IMR-90 (cell line): ENCODE data around the gene HJURP. TPM values are rescaled to one million over a fixed set of nuclear protein-coding genes. Genes with fewer than 3 reads are reported as not detected.

ENCODE experiments used
- polyA plus RNA-seq, 3 experiments: library from polyadenylated mRNA; depleted of rRNA; stranded (reverse); fragments of >200 nt; gene quantifications; 2 replicates each; pipeline ENCODE4 v1.2.3, GENCODE V29; 2012; ENCODE audit warnings: low replicate concordance in 1 of 3
- total RNA-seq: library from RNA; depleted of rRNA; stranded (reverse); fragments of >200 nt; gene quantifications from 2 replicates; pipeline ENCODE4 v1.2.3, GENCODE V29; 2012; rRNA removed

The HJURP gene
- total and polyA plus RNA-seq, 2 of the 4 experiments (the other 2 are of a cell fraction): 22.6 to 26.5 TPM

Other genes starting within 250 kb of the HJURP start
- not detected in 2 replicates for gene UGT1A8, start 236.9 kb downstream of the HJURP start, total RNA-seq
- not detected in 2 replicates for gene UGT1A8, start 236.9 kb downstream of the HJURP start, polyA plus RNA-seq (2012; rRNA removed)
- not detected in 2 replicates for gene UGT1A10, start 218.1 kb downstream of the HJURP start, total RNA-seq
- gene UGT1A10, start 218.1 kb downstream of the HJURP start, polyA plus RNA-seq (2012; rRNA removed): not detected in 2 replicates
- gene UGT1A9, start 182.6 kb downstream of the HJURP start, total RNA-seq: not detected in 2 replicates
- gene UGT1A9, start 182.6 kb downstream of the HJURP start, polyA plus RNA-seq (2012; rRNA removed): not detected in 2 replicates
- not detected in 2 replicates for gene UGT1A7, start 172.6 kb downstream of the HJURP start, total RNA-seq
- gene UGT1A7, start 172.6 kb downstream of the HJURP start, polyA plus RNA-seq (2012; rRNA removed): not detected in 2 replicates
- not detected in 2 replicates for gene UGT1A6, start 161.6 kb downstream of the HJURP start, total RNA-seq
- not detected in 2 replicates for gene UGT1A6, start 161.6 kb downstream of the HJURP start, polyA plus RNA-seq (2012; rRNA removed)
- gene UGT1A5, start 141.6 kb downstream of the HJURP start, total RNA-seq: not detected in 2 replicates
- gene UGT1A5, start 141.6 kb downstream of the HJURP start, polyA plus RNA-seq (2012; rRNA removed): not detected in 2 replicates
- not detected in 2 replicates for gene UGT1A4, start 135.8 kb downstream of the HJURP start, total RNA-seq
- gene UGT1A4, start 135.8 kb downstream of the HJURP start, polyA plus RNA-seq (2012; rRNA removed): not detected in 2 replicates
- not detected in 2 replicates for gene UGT1A3, start 125.5 kb downstream of the HJURP start, total RNA-seq
- not detected in 2 replicates for gene UGT1A3, start 125.5 kb downstream of the HJURP start, polyA plus RNA-seq (2012; rRNA removed)
- not detected in 2 replicates for gene UGT1A1, start 94.3 kb downstream of the HJURP start, total RNA-seq
- gene UGT1A1, start 94.3 kb downstream of the HJURP start, polyA plus RNA-seq (2012; rRNA removed): not detected in 2 replicates
- not detected in 2 replicates for gene MROH2A, start 76.2 kb downstream of the HJURP start, total RNA-seq
- not detected in 2 replicates for gene MROH2A, start 76.2 kb downstream of the HJURP start, polyA plus RNA-seq (2012; rRNA removed)
- gene TRPM8, start 62.8 kb upstream of the HJURP start, total RNA-seq: not detected in 2 replicates
- gene TRPM8, start 62.8 kb upstream of the HJURP start, polyA plus RNA-seq (2012; rRNA removed): 0.10 TPM in 1 of 2 replicates, not detected in the other
- not detected in 2 replicates for gene SPP2, start 196.2 kb upstream of the HJURP start, total RNA-seq
- not detected in 2 replicates for gene SPP2, start 196.2 kb upstream of the HJURP start, polyA plus RNA-seq (2012; rRNA removed)